HFF-Myc (cell line): ENCODE data around the gene CHST2.

Experiments
- DNase-seq: peaks from one replicate; pipeline ENCODE4 v3.0.0-alpha.2; 2011; ENCODE audit warnings: low read depth; ENCODE audit errors: extremely low read depth
- H3K4me3 ChIP-seq: replicated peaks from 2 replicates; pipeline ENCODE4 v1.5.1; 2011; ENCODE audit warnings: low read depth, mild to moderate bottlenecking, control low read depth, low read length
- CTCF ChIP-seq: IDR thresholded peaks from 2 replicates; pipeline ENCODE4 v1.5.1; 2012; ENCODE audit warnings: mild to moderate bottlenecking, low read depth, low read length, control low read depth; ENCODE audit errors: missing control alignments

CHST2 gene

GRCh38 chr3:143123353-143123984, 3.9 kb downstream of the CHST2 start:
- peak overlapping the region; percentile 14; the same call in 1 of the 2 replicates for H3K4me3 ChIP-seq
- DNase-seq: no peak
- TF ChIP-seq CTCF: no peak

- peak overlapping the region; percentile 27 for H3K4me3 ChIP-seq
- TF ChIP-seq CTCF: no peak
- DNase-seq: no peak
Measured at GRCh38 chr3:143124601-143125520, 5.3 kb downstream of the CHST2 start.

GRCh38 chr3:143127801-143128200, 8.2 kb downstream of the CHST2 start:
- no peak for TF ChIP-seq CTCF
- no peak for DNase-seq
- H3K4me3 ChIP-seq: no peak overlapping the region

GRCh38 chr3:143128227-143128955, 8.8 kb downstream of the CHST2 start:
- no peak for TF ChIP-seq CTCF
- DNase-seq: no peak
- H3K4me3 ChIP-seq: no peak overlapping the region

GRCh38 chr3:143132246-143132980, 12.8 kb downstream of the CHST2 start:
- no peak overlapping the region for H3K4me3 ChIP-seq
- no peak for TF ChIP-seq CTCF

GRCh38 chr3:143134471-143134870, 14.9 kb downstream of the CHST2 start:
- H3K4me3 ChIP-seq: no peak overlapping the region
- DNase-seq: no peak
- no peak for TF ChIP-seq CTCF

More at GRCh38 chr3:143132246-143132980, 12.8 kb downstream of the CHST2 start:
- no peak for DNase-seq
